Endothelial cell (in vitro differentiated cells): ENCODE results near the gene LPP. TPM values are rescaled to one million over a fixed set of nuclear protein-coding genes. Genes with fewer than 3 reads are reported as not detected.

Experiments
- DNase-seq: peaks from one replicate; pipeline ENCODE4 v3.0.0; 2021; ENCODE audit warnings: low spot score
- H3K27ac Mint-ChIP-seq: one replicate; pipeline ENCODE4 v1.8.0; 2021; ENCODE audit warnings: mixed read lengths, inconsistent platforms; ENCODE audit not compliant: unreplicated experiment
- H3K27me3 Mint-ChIP-seq: one replicate; pipeline ENCODE4 v1.8.0; 2021; ENCODE audit warnings: mild to moderate bottlenecking, moderate library complexity, mixed read lengths, inconsistent platforms; ENCODE audit not compliant: unreplicated experiment
- H3K36me3 Mint-ChIP-seq: one replicate; pipeline ENCODE4 v1.8.0; 2021; ENCODE audit warnings: mild to moderate bottlenecking, low read depth, mixed read lengths, inconsistent platforms; ENCODE audit not compliant: unreplicated experiment
- H3K4me1 Mint-ChIP-seq: one replicate; pipeline ENCODE4 v1.8.0; 2021; ENCODE audit warnings: mild to moderate bottlenecking, mixed read lengths, inconsistent platforms; ENCODE audit not compliant: unreplicated experiment
- H3K4me3 Mint-ChIP-seq: one replicate; pipeline ENCODE4 v1.8.0; 2021; ENCODE audit warnings: mild to moderate bottlenecking, mixed read lengths, inconsistent platforms; ENCODE audit not compliant: unreplicated experiment
- H3K9me3 Mint-ChIP-seq: one replicate; pipeline ENCODE4 v1.8.0; 2021; ENCODE audit warnings: mixed read lengths, inconsistent platforms; ENCODE audit not compliant: unreplicated experiment
- total RNA-seq: library from RNA; stranded (reverse); fragmentation: NEBNext Ultra II Directional; extraction: Animal tissue kit (Norgen Biotek cat#: 25700); gene quantifications from one replicate; pipeline ENCODE4 v1.2.1, GENCODE V29; 2021; ENCODE audit not compliant: unreplicated experiment
- TF ChIP-seq, protein P1 (sequence below): fragments of 200-600 bp; sonication (generic); IDR thresholded peaks from one replicate; pipeline ENCODE4 v1.5.0; 2021; ENCODE audit warnings: antibody characterized with exemption; ENCODE audit not compliant: unreplicated experiment

LPP gene
- total RNA-seq, 1 donor from 2014 or later = 181 TPM

DNA sequence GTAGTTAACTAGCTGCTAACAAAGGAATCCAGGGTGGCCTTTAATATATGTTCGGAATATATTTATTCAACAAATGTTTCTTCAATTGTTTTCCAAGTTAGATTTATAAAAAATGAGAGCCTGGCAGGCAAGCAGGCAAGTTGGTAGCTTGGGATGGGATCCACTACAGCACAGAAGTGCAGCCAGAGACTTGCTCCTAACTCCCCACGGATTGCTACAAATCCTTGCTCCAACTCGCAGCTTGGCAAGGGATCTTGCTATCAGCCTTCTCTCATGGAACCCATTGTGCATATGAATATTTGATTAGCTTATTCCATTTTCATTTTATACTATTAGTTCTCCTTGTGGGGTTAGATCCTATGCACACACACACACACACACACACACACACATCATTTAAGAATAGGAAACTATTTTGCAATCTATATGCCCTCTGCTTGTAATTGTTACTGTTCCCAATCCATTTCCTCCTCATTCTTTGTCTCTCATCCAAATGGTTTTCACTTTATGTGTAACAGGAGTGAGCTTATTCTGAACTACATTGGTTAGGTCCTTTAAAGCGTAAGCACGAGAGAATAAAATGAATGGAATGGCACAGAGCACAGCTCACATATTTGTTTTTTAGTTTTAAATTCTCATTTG, 505.6 kb downstream of the LPP start:
- Mint-ChIP-seq H3K9me3 (no peaks in the 10 kb centered on the region), H3K4me3 (no peak overlapping the region), H3K4me1 (peaks cover 11% of the 10 kb centered on the region), H3K27ac (no peak overlapping the region), H3K36me3 (no peaks in the 10 kb centered on the region), H3K27me3 (peaks cover 2% of the 10 kb centered on the region)
- no peak for DNase-seq
- TF ChIP-seq, protein P1, sequence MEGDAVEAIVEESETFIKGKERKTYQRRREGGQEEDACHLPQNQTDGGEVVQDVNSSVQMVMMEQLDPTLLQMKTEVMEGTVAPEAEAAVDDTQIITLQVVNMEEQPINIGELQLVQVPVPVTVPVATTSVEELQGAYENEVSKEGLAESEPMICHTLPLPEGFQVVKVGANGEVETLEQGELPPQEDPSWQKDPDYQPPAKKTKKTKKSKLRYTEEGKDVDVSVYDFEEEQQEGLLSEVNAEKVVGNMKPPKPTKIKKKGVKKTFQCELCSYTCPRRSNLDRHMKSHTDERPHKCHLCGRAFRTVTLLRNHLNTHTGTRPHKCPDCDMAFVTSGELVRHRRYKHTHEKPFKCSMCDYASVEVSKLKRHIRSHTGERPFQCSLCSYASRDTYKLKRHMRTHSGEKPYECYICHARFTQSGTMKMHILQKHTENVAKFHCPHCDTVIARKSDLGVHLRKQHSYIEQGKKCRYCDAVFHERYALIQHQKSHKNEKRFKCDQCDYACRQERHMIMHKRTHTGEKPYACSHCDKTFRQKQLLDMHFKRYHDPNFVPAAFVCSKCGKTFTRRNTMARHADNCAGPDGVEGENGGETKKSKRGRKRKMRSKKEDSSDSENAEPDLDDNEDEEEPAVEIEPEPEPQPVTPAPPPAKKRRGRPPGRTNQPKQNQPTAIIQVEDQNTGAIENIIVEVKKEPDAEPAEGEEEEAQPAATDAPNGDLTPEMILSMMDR = no peak

DNA sequence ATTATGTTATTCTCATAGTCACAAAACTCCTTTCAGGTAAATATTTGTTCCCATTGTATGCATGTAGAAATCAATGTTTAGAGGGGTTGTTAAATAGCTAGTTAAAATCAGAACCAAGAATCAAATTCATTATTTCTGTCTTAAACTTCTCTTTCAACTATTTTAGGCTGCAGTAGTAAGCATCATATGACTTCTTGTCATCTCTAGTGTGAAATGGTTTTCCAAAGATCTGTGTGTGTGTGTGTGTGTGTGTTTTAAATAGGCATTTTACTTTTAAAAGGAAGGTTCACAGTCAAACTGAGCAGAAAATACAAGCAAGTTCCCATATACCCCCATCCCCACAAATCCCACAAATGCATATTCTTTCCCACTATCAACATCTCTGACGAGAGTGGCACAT, 506.5 kb downstream of the LPP start:
- Mint-ChIP-seq H3K4me3 (no peak overlapping the region), H3K27me3 (peaks cover 2% of the 10 kb centered on the region), H3K27ac (no peak overlapping the region), H3K4me1 (peaks cover 7% of the 10 kb centered on the region), H3K36me3 (no peaks in the 10 kb centered on the region), H3K9me3 (no peaks in the 10 kb centered on the region)
- TF ChIP-seq, protein P1 = no peak
- no peak for DNase-seq

DNA sequence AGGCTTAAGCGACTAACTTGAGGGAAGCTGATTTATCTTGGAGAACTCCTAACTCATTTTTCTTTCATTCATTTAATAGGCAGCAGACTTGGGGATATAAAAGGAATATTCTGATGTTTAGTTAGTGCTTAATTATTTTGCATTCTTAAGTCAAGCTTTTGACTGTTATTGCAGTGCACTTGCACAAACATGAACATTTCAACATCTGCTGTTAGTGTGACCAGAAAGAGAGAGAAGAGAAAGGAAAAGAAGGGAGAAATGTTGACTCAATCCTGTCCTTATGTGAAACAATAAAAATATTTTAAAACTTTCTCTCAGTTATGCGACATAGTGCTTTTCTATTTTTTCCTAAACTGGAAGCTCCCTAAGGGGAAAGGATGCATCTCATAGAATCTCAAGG, 507.8 kb downstream of the LPP start:
- H3K27ac Mint-ChIP-seq = no peak overlapping the region
- no peaks in the 10 kb centered on the region for H3K36me3 Mint-ChIP-seq
- H3K4me3 Mint-ChIP-seq = no peak overlapping the region
- peaks cover 7% of the 10 kb centered on the region for H3K4me1 Mint-ChIP-seq
- H3K27me3 Mint-ChIP-seq = peaks cover 2% of the 10 kb centered on the region
- no peak for DNase-seq
- no peaks in the 10 kb centered on the region for H3K9me3 Mint-ChIP-seq
- TF ChIP-seq, protein P1 = no peak

DNA sequence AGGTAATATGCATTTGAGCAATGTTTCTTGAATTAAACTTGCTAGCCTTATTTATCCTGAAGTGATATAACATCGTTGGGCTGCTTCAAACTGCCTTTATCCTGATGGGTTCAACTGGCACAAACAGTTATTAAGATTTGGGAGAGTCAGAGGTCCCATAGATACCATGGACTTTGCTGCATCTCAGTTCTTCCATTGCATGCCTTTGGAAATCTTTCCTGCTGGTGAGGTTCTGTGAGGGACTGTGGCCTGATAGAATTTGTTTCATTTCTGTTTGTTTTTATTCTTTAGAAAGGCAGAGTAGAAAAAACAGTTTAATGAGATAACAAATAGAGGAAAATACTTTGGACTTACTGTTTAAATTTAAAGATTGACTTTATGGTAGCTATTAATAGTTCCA, 508.3 kb downstream of the LPP start:
- DNase-seq = no peak
- Mint-ChIP-seq H3K36me3 (no peaks in the 10 kb centered on the region), H3K9me3 (no peaks in the 10 kb centered on the region), H3K4me3 (no peak overlapping the region), H3K4me1 (peaks cover 7% of the 10 kb centered on the region), H3K27me3 (peaks cover 2% of the 10 kb centered on the region), H3K27ac (no peak overlapping the region)
- TF ChIP-seq, protein P1 = no peak

DNA sequence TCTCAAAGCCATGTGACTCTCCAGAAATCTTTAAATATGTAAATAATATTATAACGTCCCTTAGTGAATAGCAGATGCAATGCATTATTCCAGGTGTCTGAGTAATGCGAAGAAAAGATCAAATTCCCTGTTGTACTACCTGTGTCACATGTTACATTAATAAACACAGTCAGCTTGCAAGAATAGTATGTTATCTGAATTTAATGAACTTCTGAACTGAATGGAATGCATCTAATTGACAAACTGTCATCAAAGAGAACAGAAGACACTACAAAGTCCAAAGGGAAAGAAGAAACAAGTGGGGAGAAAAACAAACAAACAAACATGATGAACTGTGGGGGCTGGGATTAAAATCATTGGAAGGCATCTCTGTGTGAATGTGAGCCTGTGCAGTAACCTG, 508.8 kb downstream of the LPP start:
- no peaks in the 10 kb centered on the region for H3K36me3 Mint-ChIP-seq
- no peak overlapping the region for H3K4me3 Mint-ChIP-seq
- peaks cover 3% of the 10 kb centered on the region for H3K27me3 Mint-ChIP-seq
- TF ChIP-seq, protein P1 = no peak
- no peak for DNase-seq
- no peak overlapping the region for H3K27ac Mint-ChIP-seq
- no peaks in the 10 kb centered on the region for H3K9me3 Mint-ChIP-seq
- peaks cover 7% of the 10 kb centered on the region for H3K4me1 Mint-ChIP-seq
